Mucosa of stomach (tissue), 1 donor: ENCODE results near the gene OS9.

Source experiments
- H3K27me3 ChIP-seq: one replicate; pipeline ENCODE4 v1.7.0; 2013; ENCODE audit warnings: mild to moderate bottlenecking, low read length; ENCODE audit not compliant: control insufficient read depth, insufficient read depth
- H3K36me3 ChIP-seq: one replicate; pipeline ENCODE4 v1.7.0; 2013; ENCODE audit warnings: low read length; ENCODE audit not compliant: control insufficient read depth, insufficient read depth
- H3K4me1 ChIP-seq: one replicate; pipeline ENCODE4 v1.7.0; 2013; ENCODE audit warnings: mild to moderate bottlenecking, low read length; ENCODE audit not compliant: control insufficient read depth, insufficient read depth
- H3K4me3 ChIP-seq: one replicate; pipeline ENCODE4 v1.7.0; 2013; ENCODE audit warnings: low read length
- H3K9ac ChIP-seq: one replicate; pipeline ENCODE4 v1.7.0; 2013; ENCODE audit warnings: mild to moderate bottlenecking, low read length, moderate library complexity
- H3K9me3 ChIP-seq: one replicate; pipeline ENCODE4 v1.7.0; 2013; ENCODE audit warnings: mild to moderate bottlenecking, low read length, moderate library complexity; ENCODE audit not compliant: control insufficient read depth
- donor health status: Pancreatic carcinoma.

The OS9 gene

GRCh38 chr12:57754411-57755193 is 60.7 kb downstream of the OS9 start, which contains the start of gene MARCHF9:
Gene MARCHF9, plus strand, starts transcription at chr12:57755103. Its CDS starts 426 bp downstream, at chr12:57755529.
- no peaks in the 10 kb centered on the region for H3K36me3 ChIP-seq
- H3K4me3 ChIP-seq: no peak within 1 kb of the TSS
- H3K9ac ChIP-seq: peak within 1 kb of the TSS; percentile 64
- no peaks in the 10 kb centered on the region for H3K9me3 ChIP-seq
- H3K27me3 ChIP-seq: no peaks in the 10 kb centered on the region
- H3K4me1 ChIP-seq: peaks cover 29% of the 10 kb centered on the region

DNA sequence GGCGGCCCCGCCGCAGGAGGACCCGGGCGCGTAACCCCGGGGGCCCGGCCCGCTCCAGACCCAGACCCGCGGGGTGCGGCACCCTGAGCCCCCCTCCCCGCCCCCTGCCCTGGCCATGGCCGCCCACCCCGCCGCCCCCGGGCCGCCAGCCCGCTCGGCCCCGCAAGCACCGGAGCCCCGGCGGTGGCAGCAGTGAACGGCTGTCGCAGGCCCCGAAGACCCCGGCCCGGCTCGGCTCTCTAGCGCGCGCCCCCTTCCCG is 61.2 kb downstream of the OS9 start:
- Histone ChIP-seq H3K4me1 (peaks cover 29% of the 10 kb centered on the region), H3K4me3 (no peak overlapping the region), H3K27me3 (no peaks in the 10 kb centered on the region), H3K9ac (no peak overlapping the region), H3K9me3 (no peaks in the 10 kb centered on the region), H3K36me3 (no peaks in the 10 kb centered on the region)

- H3K27me3 ChIP-seq: no peaks in the 10 kb centered on the region
- no peak overlapping the region for H3K4me3 ChIP-seq
- no peaks in the 10 kb centered on the region for H3K36me3 ChIP-seq
- no peaks in the 10 kb centered on the region for H3K9me3 ChIP-seq
- H3K9ac ChIP-seq: peak overlapping the region; percentile 64
- peaks cover 29% of the 10 kb centered on the region for H3K4me1 ChIP-seq
These were observed 61.8 kb downstream of the OS9 start for GRCh38 chr12:57755454-57756372.

GRCh38 chr12:57756406-57757341 is 62.7 kb downstream of the OS9 start:
- no peak overlapping the region for H3K4me3 ChIP-seq
- peak overlapping the region; percentile 64 for H3K9ac ChIP-seq
- no peaks in the 10 kb centered on the region for H3K9me3 ChIP-seq
- H3K27me3 ChIP-seq: no peaks in the 10 kb centered on the region
- peaks cover 29% of the 10 kb centered on the region for H3K4me1 ChIP-seq
- no peaks in the 10 kb centered on the region for H3K36me3 ChIP-seq

DNA sequence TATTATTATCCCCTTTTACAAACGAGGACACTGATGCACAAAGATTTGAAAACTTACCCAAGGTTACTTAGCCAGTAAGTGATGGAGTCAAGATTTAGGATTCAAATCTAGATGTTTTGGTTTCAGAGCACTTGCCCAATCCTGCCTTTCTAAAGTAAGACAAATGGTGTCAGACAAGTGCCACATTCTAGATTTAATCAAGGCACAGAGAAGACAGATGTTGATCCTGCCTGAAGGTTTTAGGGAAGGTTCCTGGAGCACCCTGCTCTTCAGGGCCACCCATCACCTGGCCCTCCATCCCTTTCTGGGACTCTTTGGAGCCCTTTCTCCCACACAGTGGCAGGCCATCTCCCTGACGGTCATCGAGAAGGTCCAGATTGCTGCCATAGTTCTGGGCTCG is 63.8 kb downstream of the OS9 start:
- Histone ChIP-seq H3K9me3 (no peaks in the 10 kb centered on the region), H3K4me1 (peaks cover 26% of the 10 kb centered on the region)

DNA sequence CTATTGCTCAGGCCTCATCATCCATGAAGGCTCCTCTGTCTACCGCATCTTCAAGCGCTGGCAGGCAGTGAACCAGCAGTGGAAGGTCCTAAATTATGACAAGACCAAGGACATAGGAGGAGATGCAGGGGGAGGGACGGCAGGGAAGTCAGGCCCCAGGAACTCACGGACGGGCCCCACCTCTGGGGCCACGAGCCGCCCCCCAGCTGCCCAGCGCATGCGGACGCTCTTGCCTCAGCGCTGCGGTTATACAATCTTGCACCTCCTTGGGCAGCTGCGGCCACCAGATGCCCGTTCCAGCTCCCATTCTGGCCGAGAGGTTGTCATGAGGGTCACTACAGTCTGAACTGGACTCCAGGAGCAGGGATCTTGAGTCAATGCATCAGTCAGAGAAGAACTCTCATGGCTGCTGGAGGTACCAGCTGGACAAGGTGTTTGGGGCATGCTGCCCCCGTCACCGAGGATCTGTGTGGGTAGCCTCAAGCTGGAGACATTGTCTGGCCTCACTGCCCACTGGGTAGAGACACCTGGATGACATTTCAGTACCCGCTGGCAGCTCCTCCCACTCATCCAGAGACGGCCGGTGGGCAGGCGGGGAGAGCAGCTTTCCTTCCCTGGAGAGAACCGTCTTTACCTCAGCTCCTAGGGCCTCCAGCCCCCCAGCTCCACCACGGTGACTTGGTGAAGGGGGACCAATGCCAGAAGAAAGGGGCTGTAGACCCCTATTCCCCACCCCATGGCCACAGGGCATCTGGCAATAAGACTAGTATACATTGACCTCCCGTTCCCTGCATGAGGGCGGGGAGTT is 64.8 kb downstream of the OS9 start:
- H3K36me3 ChIP-seq: no peaks in the 10 kb centered on the region

More for the DNA sequence above, 63.8 kb downstream of the OS9 start:
- Histone ChIP-seq H3K4me3 (no peak overlapping the region), H3K36me3 (no peaks in the 10 kb centered on the region), H3K27me3 (no peaks in the 10 kb centered on the region), H3K9ac (no peak overlapping the region)

GRCh38 chr12:57759360-57759980 is 65.5 kb downstream of the OS9 start:
- H3K9me3 ChIP-seq: no peaks in the 10 kb centered on the region
- no peak overlapping the region for H3K4me3 ChIP-seq
- no peak overlapping the region for H3K9ac ChIP-seq
- no peaks in the 10 kb centered on the region for H3K36me3 ChIP-seq
- peaks cover 10% of the 10 kb centered on the region for H3K27me3 ChIP-seq
- peaks cover 13% of the 10 kb centered on the region for H3K4me1 ChIP-seq

More for the DNA sequence above, 64.8 kb downstream of the OS9 start:
- Histone ChIP-seq H3K4me1 (peaks cover 19% of the 10 kb centered on the region), H3K9me3 (no peaks in the 10 kb centered on the region), H3K4me3 (no peak overlapping the region), H3K9ac (no peak overlapping the region), H3K27me3 (peaks cover 2% of the 10 kb centered on the region)

DNA sequence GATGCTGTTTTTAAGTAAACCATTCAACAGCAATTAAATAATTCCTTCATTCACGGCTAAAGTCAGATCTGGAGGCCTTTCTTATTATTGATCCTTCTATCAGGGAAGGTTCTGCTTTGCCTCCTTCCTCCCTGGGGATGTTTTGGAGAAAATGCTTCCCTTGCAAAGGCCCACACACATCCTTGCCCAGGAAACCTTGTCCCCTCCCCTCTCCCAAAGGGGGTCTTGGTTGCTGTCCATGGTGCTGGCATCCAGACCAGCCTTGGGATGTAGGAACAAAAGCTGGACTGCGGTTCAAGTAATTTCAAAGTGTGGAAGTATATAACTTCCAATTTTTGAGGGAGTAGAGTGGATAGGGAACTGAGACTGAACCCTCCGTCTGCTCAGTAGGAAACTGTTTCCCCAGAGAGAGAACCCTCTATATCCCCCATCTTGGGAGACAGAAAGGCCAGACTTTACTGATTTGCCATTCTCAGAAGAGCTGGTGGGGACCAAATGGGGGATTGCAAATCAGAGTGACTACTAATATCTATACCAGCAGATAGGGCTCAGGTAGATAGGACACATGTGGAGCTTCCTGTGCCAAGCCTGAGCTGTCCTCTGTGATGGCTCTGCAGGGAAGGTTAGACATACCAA is 66.5 kb downstream of the OS9 start:
- Histone ChIP-seq H3K9ac (no peak overlapping the region), H3K9me3 (no peaks in the 10 kb centered on the region), H3K4me1 (peaks cover 20% of the 10 kb centered on the region), H3K4me3 (no peak overlapping the region), H3K27me3 (peaks cover 19% of the 10 kb centered on the region), H3K36me3 (no peaks in the 10 kb centered on the region)

- Histone ChIP-seq H3K27me3 (peaks cover 30% of the 10 kb centered on the region), H3K36me3 (no peaks in the 10 kb centered on the region), H3K4me3 (no peak overlapping the region)
These were observed 67.6 kb downstream of the OS9 start for GRCh38 chr12:57761391-57761998.

DNA sequence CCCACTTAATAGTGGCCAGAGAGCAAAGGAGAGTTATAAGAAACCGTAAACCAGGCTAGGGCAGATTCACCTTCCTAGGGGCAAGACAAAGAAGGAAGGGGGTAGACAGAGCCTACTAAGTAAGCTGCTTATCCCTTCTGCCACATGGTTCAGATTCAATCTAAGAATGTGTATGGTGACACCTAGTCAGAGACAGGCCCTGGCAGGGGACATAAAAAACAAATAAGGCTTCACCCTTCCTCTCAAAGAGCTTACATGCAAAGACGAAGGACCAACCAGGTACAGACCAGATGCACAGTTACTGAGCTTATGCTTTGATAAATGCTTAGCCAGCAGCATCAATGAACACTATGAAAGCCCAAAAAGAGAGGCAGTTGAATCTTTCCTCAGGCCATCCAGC is 68.5 kb downstream of the OS9 start:
- no peak overlapping the region for H3K4me3 ChIP-seq
- H3K27me3 ChIP-seq: peaks cover 39% of the 10 kb centered on the region

More at GRCh38 chr12:57761391-57761998, 67.6 kb downstream of the OS9 start:
- no peaks in the 10 kb centered on the region for H3K9me3 ChIP-seq
- H3K9ac ChIP-seq: no peak overlapping the region
- H3K4me1 ChIP-seq: peaks cover 23% of the 10 kb centered on the region

More for the DNA sequence above, 68.5 kb downstream of the OS9 start:
- Histone ChIP-seq H3K36me3 (no peaks in the 10 kb centered on the region), H3K9ac (no peak overlapping the region), H3K9me3 (no peaks in the 10 kb centered on the region), H3K4me1 (peaks cover 28% of the 10 kb centered on the region)
